Stimulated activated naive B cell treated with anti-CD40 and anti-IgM and Interleukin-4, amounts not matched to agents 10 μg/mL and 1 μg/mL and 100 μg/mL, for 72 hours (primary cell): Measurements from ENCODE around the gene RALA.

ENCODE experiments used
- ATAC-seq, 2 donors: fragments of 150-1000 bp; cut with Tn5 transposase; replicated peaks; 2 replicates each; pipeline ENCODE4 v1.10.0; 2021; ENCODE audit warnings: moderate library complexity in 1 of 2
- DNase-seq: peaks from one replicate; pipeline ENCODE4 v3.0.0; 2021
- H3K27ac Mint-ChIP-seq: one replicate; pipeline ENCODE4 v1.8.0; 2022; ENCODE audit warnings: mild to moderate bottlenecking, mixed read lengths
- H3K27me3 Mint-ChIP-seq, 2 donors: one replicate each; pipeline ENCODE4 v1.8.0; 2022; ENCODE audit warnings: mixed read lengths in 2 of 2
- H3K36me3 Mint-ChIP-seq, 2 donors: one replicate each; pipeline ENCODE4 v1.8.0; 2022; ENCODE audit warnings: mixed read lengths in 2 of 2, mild to moderate bottlenecking in 1 of 2
- H3K4me1 Mint-ChIP-seq, 2 donors: one replicate each; pipeline ENCODE4 v1.8.0; 2022; ENCODE audit warnings: mixed read lengths in 2 of 2, mild to moderate bottlenecking in 1 of 2
- H3K4me3 Mint-ChIP-seq, 2 donors: one replicate each; pipeline ENCODE4 v1.8.0; 2022; ENCODE audit warnings: mild to moderate bottlenecking in 2 of 2, mixed read lengths in 2 of 2, moderate library complexity in 1 of 2
- H3K9me3 Mint-ChIP-seq, 2 donors: one replicate each; pipeline ENCODE4 v1.8.0; 2022; ENCODE audit warnings: mixed read lengths in 2 of 2, mild to moderate bottlenecking in 1 of 2

Gene RALA

DNA sequence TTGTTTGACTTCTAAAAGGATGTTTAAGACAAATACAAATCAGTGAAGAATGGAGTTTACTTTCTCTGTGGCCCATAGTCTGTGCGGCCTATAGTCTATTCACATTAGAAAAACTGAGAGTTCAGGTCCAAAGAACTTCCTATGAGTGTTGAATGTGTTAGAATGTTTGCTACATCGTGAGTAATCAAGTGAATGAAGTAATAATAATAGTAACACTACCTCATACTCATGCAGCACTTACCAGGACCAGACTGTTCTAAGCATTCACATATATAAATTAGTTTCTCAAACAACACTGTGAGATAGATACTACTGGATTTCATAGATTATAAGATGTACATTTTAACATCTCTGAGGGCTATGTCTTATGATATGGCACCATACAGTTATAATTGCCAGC lies 70.4 kb downstream of the RALA start:
- H3K4me1 Mint-ChIP-seq = peaks cover 3 to 10% of the 10 kb centered on the region in 2 donors
- H3K4me3 Mint-ChIP-seq = no peak overlapping the region
- ATAC-seq (no peak), DNase-seq (no peak)
- H3K27me3 Mint-ChIP-seq = no peaks in the 10 kb centered on the region
- H3K9me3 Mint-ChIP-seq = peaks cover 2 to 3% of the 10 kb centered on the region in 2 donors
- H3K27ac Mint-ChIP-seq = no peak overlapping the region
- peaks cover 42 to 73% of the 10 kb centered on the region in 2 donors for H3K36me3 Mint-ChIP-seq

DNA sequence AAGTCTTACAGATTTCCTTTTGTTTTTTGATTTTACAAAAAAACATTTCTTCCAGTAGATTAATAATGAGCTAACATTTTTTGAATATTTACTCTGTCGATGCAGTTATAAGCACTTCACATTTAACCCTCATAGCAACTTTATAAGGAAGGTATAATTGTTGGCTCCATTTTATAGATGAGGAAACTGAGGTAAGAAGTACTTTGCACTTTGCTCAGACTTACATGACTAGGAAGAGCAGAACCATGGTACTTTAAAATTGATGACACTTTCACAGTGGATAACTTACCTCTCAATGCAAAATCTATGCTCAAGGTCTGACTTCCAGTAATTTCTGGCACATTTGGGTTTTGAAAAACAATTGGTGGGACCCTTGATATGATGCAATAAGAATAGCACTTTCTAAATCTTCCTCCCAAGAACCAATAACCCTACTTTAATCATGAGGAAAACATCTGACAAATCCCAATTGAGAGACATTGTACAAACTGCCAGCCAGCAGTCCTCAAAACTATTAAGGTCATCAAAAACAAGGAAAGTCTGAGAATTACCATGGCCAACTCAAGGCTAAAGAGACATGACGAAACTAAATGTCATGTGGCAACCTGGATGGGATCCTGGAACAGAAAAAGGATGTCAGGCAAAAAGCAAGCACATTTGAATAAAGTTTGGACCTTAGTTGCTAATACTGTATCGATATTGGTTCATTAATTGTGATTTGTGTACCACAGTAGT lies 72.6 kb downstream of the RALA start:
- Mint-ChIP-seq H3K9me3 (peaks cover 2 to 3% of the 10 kb centered on the region in 2 donors), H3K27me3 (no peaks in the 10 kb centered on the region), H3K4me3 (no peak overlapping the region), H3K27ac (no peak overlapping the region), H3K4me1 (peaks cover 3 to 6% of the 10 kb centered on the region in 2 donors), H3K36me3 (peaks cover 42 to 76% of the 10 kb centered on the region in 2 donors)
- DNase-seq = no peak
- ATAC-seq = no peak

DNA sequence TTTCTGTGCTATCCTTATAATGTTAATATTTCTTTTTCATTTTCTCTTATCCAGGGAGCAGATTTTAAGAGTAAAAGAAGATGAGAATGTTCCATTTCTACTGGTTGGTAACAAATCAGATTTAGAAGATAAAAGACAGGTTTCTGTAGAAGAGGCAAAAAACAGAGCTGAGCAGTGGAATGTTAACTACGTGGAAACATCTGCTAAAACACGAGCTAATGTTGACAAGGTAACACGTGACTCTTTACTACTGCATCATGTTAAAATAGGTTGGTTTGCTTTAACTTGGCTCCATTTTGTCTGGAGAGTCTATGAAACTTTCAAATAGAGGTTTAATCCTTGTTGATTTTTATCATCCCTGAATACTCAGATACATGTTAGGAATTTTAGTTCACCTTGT lies 73.3 kb downstream of the RALA start:
- Mint-ChIP-seq H3K27ac (no peak overlapping the region), H3K27me3 (no peaks in the 10 kb centered on the region), H3K9me3 (peaks cover 2 to 3% of the 10 kb centered on the region in 2 donors), H3K36me3 (peaks cover 40 to 77% of the 10 kb centered on the region in 2 donors), H3K4me3 (no peak overlapping the region), H3K4me1 (peaks cover 0 to 3% of the 10 kb centered on the region in 2 donors)
- no peak for DNase-seq
- ATAC-seq = no peak

DNA sequence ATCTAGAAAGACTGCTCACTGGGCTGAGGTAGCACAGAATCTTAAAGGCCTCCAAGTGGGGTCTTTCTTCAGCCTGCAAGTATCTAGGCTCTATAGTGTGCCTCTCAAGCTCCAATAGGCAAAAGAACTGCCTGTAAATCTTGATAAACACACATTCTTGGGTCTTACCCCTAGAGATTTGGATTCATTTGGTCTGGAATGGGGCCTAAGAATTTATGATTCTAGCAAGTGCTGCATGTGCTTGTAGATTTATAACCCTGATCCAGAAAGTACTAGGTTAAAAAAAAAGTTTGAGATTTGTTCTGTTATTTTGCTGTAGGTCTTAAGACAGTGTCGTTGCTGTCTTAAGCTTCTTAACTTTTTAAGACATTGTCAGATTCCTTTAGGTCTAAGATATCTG lies 74.1 kb downstream of the RALA start:
- peaks cover 0 to 3% of the 10 kb centered on the region in 2 donors for H3K4me1 Mint-ChIP-seq
- no peak for ATAC-seq
- DNase-seq = no peak
- H3K9me3 Mint-ChIP-seq = peaks cover 2 to 3% of the 10 kb centered on the region in 2 donors
- H3K27me3 Mint-ChIP-seq = no peaks in the 10 kb centered on the region
- H3K36me3 Mint-ChIP-seq = peaks cover 40 to 77% of the 10 kb centered on the region in 2 donors
- no peak overlapping the region for H3K4me3 Mint-ChIP-seq
- H3K27ac Mint-ChIP-seq = no peak overlapping the region

DNA sequence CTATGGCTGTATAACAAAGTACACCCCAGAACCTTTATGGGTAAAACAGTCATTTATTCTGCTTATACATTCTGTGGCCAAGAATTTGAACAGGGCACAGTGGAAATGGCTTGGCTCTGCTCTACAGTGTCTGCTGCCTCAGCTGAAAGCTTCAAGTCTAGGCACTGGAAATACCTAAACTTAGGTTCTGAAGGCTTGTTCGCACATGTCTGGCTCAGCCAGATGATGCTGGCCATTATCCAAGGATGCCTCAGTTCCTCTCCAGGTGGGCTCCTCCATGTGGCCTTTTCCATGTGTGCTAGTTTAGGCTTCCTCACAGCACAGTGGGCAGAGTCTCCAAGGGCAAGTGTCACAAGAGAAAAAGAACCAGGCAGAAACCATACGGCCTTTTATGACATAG lies 76.8 kb downstream of the RALA start:
- DNase-seq (no peak), ATAC-seq (no peak)
- Mint-ChIP-seq H3K9me3 (no peaks in the 10 kb centered on the region), H3K27ac (no peak overlapping the region), H3K27me3 (no peaks in the 10 kb centered on the region), H3K36me3 (peaks cover 45 to 75% of the 10 kb centered on the region in 2 donors), H3K4me1 (peaks cover 0 to 3% of the 10 kb centered on the region in 2 donors), H3K4me3 (no peak overlapping the region)

DNA sequence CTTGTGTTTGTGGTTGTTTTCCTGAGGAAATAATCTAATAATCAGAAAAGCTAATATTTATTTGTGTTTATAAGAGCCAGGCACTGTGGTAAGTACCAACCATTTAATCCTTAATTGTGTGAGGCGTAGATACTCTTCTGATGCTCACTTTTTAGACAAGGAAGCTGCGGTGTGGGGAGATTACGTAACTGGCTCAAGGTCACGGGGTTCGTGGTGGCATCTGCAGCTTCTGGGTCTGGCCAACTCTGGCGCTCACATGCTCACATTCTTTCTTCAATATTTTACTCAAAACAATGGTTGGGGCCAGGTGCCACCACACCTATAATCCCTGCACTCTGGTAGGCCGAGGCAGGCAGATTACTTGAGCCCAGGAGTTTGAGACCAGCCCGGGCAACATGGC lies 77.6 kb downstream of the RALA start:
- H3K4me3 Mint-ChIP-seq = no peak overlapping the region
- no peaks in the 10 kb centered on the region for H3K27me3 Mint-ChIP-seq
- no peaks in the 10 kb centered on the region for H3K9me3 Mint-ChIP-seq
- peaks cover 45 to 74% of the 10 kb centered on the region in 2 donors for H3K36me3 Mint-ChIP-seq
- peaks cover 0 to 3% of the 10 kb centered on the region in 2 donors for H3K4me1 Mint-ChIP-seq
- H3K27ac Mint-ChIP-seq = no peak overlapping the region
- ATAC-seq (no peak), DNase-seq (no peak)

DNA sequence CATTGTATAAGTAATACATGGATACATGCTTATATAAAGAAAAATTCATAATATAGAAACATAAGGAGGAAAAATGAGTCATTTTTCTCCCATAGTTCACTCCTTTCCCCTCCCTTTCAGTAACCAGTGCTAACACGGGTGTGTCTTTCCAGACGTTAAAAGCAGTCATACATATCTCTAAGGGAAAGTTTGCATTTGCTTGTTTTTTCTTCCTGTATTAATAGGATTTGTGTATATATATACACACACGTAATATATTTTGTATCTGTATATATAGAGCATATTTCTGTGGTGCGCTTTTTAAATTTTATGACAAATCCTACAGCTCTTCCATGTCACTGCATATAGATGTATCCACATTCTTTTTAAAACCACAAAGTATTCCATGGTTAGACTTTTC lies 78.8 kb downstream of the RALA start:
- H3K36me3 Mint-ChIP-seq = peaks cover 39 to 67% of the 10 kb centered on the region in 2 donors

DNA sequence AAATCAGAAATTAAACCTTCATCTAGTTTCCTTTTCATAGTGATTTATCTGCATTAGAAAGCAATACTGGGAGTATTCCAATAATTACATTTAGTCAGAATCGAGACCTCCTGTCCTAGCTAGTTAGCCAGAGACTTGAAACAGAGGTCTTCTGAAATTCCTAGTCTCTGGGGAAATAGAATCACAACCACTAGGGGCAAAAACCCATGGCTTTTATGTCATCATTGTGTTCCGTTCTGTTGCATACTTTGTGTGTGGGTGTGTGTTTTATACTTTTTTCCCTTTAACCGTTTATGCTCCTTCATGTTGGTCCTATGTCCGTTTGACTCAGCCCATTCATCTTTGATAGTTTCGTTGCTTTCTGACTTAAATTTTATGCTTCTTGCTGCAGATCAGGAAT lies 79.8 kb downstream of the RALA start:
- Mint-ChIP-seq H3K27ac (no peak overlapping the region), H3K4me3 (no peak overlapping the region), H3K36me3 (peaks cover 38 to 64% of the 10 kb centered on the region in 2 donors), H3K27me3 (no peaks in the 10 kb centered on the region), H3K9me3 (no peaks in the 10 kb centered on the region), H3K4me1 (peaks cover 0 to 3% of the 10 kb centered on the region in 2 donors)
- no peak for DNase-seq
- ATAC-seq = no peak

More for the DNA sequence above, 78.8 kb downstream of the RALA start:
- H3K4me1 Mint-ChIP-seq = peaks cover 0 to 3% of the 10 kb centered on the region in 2 donors
- H3K27ac Mint-ChIP-seq = no peak overlapping the region
- DNase-seq (no peak), ATAC-seq (no peak)
- H3K9me3 Mint-ChIP-seq = no peaks in the 10 kb centered on the region
- H3K4me3 Mint-ChIP-seq = no peak overlapping the region
- H3K27me3 Mint-ChIP-seq = no peaks in the 10 kb centered on the region

DNA sequence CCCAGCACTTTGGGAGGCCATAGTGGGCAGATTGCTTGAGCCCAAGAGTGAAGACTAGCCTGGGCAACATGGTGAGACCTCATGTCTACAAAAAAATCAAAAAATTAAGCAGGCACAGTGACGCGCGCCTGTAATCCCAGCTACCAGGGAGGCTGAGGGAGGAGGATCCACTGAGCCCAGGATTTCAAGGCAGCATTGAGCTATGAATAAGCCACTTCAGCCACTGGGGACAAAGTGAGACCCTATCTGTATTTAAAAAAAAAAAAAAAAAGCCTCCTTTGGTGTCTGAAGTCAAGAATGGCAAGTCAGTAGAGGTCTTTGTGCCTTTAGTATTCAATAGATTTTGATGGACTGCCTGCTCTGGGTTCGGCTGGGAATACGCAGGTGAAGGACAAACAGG lies 85.7 kb downstream of the RALA start:
- no peak overlapping the region for H3K27ac Mint-ChIP-seq

DNA sequence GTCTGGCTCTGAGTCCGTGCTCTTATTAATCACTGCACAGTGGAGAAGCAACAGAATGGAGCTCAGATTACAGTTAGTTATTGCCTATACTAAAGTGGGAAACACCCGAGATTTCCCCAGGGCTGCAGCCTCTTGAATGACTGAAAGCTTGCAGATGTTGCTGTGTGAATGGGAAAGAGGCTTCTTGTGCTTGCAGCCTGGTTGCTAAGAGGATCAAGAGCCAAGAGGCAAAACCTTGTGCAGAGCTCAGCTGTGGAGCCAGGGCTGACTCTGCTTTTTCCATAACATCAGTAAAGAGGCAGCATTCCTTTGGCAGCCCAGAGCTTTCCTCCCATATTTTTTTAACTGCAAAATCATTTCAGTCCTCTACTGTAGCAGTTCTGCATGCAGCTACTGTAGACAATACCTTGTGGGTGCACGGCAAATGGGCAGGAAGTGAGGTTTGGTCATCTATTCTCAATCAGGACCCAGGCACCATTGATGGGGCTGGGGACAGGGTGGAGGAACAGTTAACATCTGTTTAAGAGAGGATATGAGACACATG lies 86.5 kb downstream of the RALA start:
- no peak overlapping the region for H3K4me3 Mint-ChIP-seq
- peak in 1 of 2 donors; percentile 53 for ATAC-seq
- no peaks in the 10 kb centered on the region for H3K27me3 Mint-ChIP-seq
- DNase-seq = no peak
- H3K36me3 Mint-ChIP-seq = peaks cover 8 to 16% of the 10 kb centered on the region in 2 donors
- no peak overlapping the region for H3K27ac Mint-ChIP-seq
- peaks cover 6 to 12% of the 10 kb centered on the region in 2 donors for H3K9me3 Mint-ChIP-seq
- H3K4me1 Mint-ChIP-seq = no peaks in the 10 kb centered on the region

More for the DNA sequence above, 85.7 kb downstream of the RALA start:
- DNase-seq = no peak
- Mint-ChIP-seq H3K36me3 (peaks cover 8 to 18% of the 10 kb centered on the region in 2 donors), H3K4me1 (no peaks in the 10 kb centered on the region), H3K9me3 (peaks cover 6 to 8% of the 10 kb centered on the region in 2 donors), H3K4me3 (no peak overlapping the region), H3K27me3 (no peaks in the 10 kb centered on the region)
- no peak for ATAC-seq

DNA sequence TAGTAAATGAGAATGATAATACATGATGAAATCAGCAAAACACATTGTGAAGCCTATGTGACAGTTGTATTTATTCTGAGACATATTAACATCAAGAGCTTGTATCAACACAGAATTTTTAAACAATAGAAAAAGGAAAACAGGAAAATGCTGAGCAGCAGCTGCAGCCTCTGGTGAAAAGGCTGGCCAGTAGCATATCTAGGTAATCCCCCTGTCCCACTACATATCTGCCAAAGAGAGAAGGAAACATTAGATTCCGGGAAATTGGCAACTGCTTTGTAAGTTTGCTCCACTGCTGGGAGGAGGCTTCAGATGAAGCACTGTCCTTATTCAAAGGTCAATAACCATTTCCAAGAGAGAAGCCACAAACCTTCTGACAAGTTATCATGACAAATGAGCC lies 89.4 kb downstream of the RALA start:
- DNase-seq (no peak), ATAC-seq (no peak)
- peaks cover 5 to 12% of the 10 kb centered on the region in 2 donors for H3K36me3 Mint-ChIP-seq
- peaks cover 12 to 18% of the 10 kb centered on the region in 2 donors for H3K9me3 Mint-ChIP-seq
- H3K4me3 Mint-ChIP-seq = no peak overlapping the region
- H3K27ac Mint-ChIP-seq = no peak overlapping the region
- H3K27me3 Mint-ChIP-seq = no peaks in the 10 kb centered on the region
- no peaks in the 10 kb centered on the region for H3K4me1 Mint-ChIP-seq

DNA sequence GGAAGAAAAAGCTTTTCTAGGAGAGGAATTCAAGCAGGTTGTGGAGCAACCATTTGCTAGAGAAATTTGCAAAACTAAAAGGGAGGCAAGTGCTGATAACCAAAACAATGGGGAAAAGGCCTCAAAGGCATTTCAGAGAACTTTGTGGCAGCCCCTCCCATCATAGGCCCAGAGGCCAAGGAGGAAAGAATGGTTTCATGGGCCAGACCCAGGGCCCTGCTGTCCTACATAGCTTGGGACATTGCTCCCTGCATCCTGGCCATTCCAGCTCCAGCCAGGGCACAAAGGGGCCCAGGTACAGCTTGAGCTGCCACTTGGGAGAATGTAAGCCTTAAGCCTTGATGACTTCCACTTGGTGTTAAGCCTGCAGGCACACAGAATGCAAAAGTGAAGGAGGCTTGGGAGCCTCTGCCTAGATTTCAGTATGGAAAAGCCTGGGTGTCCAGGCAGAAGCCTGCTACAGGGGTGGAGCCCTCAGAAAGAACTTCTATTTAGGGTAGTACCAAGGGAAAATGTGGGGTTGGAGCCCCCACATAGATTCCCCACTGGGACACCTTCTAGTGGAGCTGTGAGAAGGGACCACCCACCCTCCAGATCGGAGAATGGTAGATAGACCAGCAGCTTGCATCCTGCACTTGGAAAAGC lies 91.2 kb downstream of the RALA start:
- H3K9me3 Mint-ChIP-seq = peaks cover 12 to 18% of the 10 kb centered on the region in 2 donors
- H3K4me3 Mint-ChIP-seq = no peak overlapping the region
- no peak for DNase-seq
- ATAC-seq = no peak
- peaks cover 2 to 6% of the 10 kb centered on the region in 2 donors for H3K36me3 Mint-ChIP-seq
- no peak overlapping the region for H3K27ac Mint-ChIP-seq
- H3K4me1 Mint-ChIP-seq = no peaks in the 10 kb centered on the region
- no peaks in the 10 kb centered on the region for H3K27me3 Mint-ChIP-seq

DNA sequence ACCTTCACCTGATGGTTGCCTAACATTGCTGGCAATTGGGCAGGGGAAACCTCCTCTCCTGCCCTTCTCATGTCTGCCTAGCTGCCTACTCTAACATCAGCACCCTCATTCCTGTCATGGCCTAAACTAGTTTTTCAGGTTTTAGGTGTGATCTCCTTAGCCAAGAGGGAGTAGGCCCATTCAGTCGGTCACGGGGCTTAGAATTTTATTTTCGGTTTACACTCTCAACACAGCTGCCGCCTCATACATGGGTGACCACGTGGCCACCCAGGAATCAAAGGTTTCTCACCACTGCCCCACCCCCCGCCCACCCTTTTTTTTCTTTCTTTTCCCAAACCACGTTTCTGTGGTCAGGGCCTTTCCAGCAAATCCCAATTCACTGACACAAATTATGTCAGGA lies 97.2 kb downstream of the RALA start:
- Mint-ChIP-seq H3K4me3 (no peak overlapping the region), H3K27me3 (peaks cover 4 to 6% of the 10 kb centered on the region in 2 donors), H3K4me1 (peaks cover 0 to 2% of the 10 kb centered on the region in 2 donors), H3K9me3 (peaks cover 1 to 5% of the 10 kb centered on the region in 2 donors), H3K27ac (no peak overlapping the region), H3K36me3 (peaks cover 0 to 5% of the 10 kb centered on the region in 2 donors)
- DNase-seq (no peak), ATAC-seq (no peak)

DNA sequence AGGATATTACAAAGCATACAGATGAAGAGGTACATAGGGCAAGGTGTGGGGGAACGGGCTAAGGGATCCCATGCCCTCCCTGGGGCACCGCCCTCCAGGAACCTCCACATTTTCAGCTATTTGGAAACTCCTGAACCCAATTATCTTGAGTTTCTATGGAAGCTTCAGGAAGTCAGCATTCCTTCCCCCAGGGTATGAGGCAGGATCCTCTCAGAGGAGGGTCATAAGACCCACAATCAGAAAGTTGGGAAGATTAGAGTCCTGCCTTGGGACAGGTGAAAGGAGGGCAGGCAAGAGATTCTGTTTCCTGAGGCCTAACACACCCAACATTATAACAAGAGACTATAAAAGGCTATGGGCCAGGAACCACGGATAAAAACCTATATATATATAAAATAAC lies 98.0 kb downstream of the RALA start:
- Mint-ChIP-seq H3K27ac (no peak overlapping the region), H3K9me3 (no peaks in the 10 kb centered on the region), H3K27me3 (peaks cover 4 to 6% of the 10 kb centered on the region in 2 donors), H3K36me3 (no peaks in the 10 kb centered on the region), H3K4me3 (no peak overlapping the region), H3K4me1 (peaks cover 0 to 2% of the 10 kb centered on the region in 2 donors)
- ATAC-seq (no peak), DNase-seq (no peak)
